PC-9 (cell line): ENCODE data around the gene AMY1C.

Experiments
- CTCF ChIP-seq: fragments of 200-600 bp; sonication (generic); conservative IDR thresholded peaks from 2 replicates; pipeline ENCODE4 v1.6.1; 2017; ENCODE audit warnings: mixed run types, antibody characterized with exemption, mild to moderate bottlenecking, moderate library complexity
- EZH2 ChIP-seq: fragments of 200-600 bp; sonication (generic); IDR thresholded peaks from 2 replicates; pipeline ENCODE4 v1.8.0; 2017; ENCODE audit warnings: antibody characterized with exemption, low read depth

GRCh38 chr1:103761896-103762295 lies 12.2 kb downstream of the AMY1C start:
- no peak for TF ChIP-seq CTCF
- no peak for TF ChIP-seq EZH2
